ENCODE data around the gene CACNA1C.
A peak's percentile ranks its signal among the peaks of the same experiment; 100 is the strongest.
"Not testable (repeated sequence)": the region's sequence is repeated elsewhere in the genome, so short reads cannot be mapped to it uniquely, and the experiment has no call there.

Gene CACNA1C

GRCh38 chr12:2110127-2110526, 57.3 kb downstream of the CACNA1C start:
- DNase-seq (ENCODE audit: low spot score): no peak
- FAIRE-seq: no peak

- no peak for DNase-seq (ENCODE audit: low spot score)
- no peak for FAIRE-seq
Observed at GRCh38 chr12:2110849-2111566, 58.2 kb downstream of the CACNA1C start.

GRCh38 chr12:2111826-2112225, 59.0 kb downstream of the CACNA1C start:
- FAIRE-seq: no peak

GRCh38 chr12:2112401-2112800, 59.6 kb downstream of the CACNA1C start:
- FAIRE-seq: no peak

More at GRCh38 chr12:2111826-2112225, 59.0 kb downstream of the CACNA1C start:
- no peak for DNase-seq (ENCODE audit: low spot score)

GRCh38 chr12:2113119-2113912, 60.5 kb downstream of the CACNA1C start:
- no peak for DNase-seq (ENCODE audit: low spot score)
- FAIRE-seq: no peak

More at GRCh38 chr12:2112401-2112800, 59.6 kb downstream of the CACNA1C start:
- DNase-seq (ENCODE audit: low spot score): no peak

- DNase-seq (ENCODE audit: low spot score): no peak
- FAIRE-seq: no peak
Observed at GRCh38 chr12:2114071-2114470, 61.3 kb downstream of the CACNA1C start.

- DNase-seq (ENCODE audit: low spot score) (no peak), FAIRE-seq (no peak)
Observed at GRCh38 chr12:2115101-2115845, 62.5 kb downstream of the CACNA1C start.

- FAIRE-seq: peak; percentile 40
- no peak for DNase-seq (ENCODE audit: low spot score)
Observed at GRCh38 chr12:2117541-2117940, 64.8 kb downstream of the CACNA1C start.

GRCh38 chr12:2118061-2118460, 65.3 kb downstream of the CACNA1C start:
- DNase-seq (ENCODE audit: low spot score): no peak
- FAIRE-seq: no peak

GRCh38 chr12:2118481-2119255, 65.9 kb downstream of the CACNA1C start:
- DNase-seq (ENCODE audit: low spot score): no peak
- FAIRE-seq: no peak

- FAIRE-seq: no peak
- no peak for DNase-seq (ENCODE audit: low spot score)
Observed at GRCh38 chr12:2119266-2119665, 66.5 kb downstream of the CACNA1C start.

GRCh38 chr12:2120982-2121758, 68.4 kb downstream of the CACNA1C start:
- no peak for DNase-seq (ENCODE audit: low spot score)
- FAIRE-seq: no peak

GRCh38 chr12:2124466-2125023, 71.8 kb downstream of the CACNA1C start:
- no peak for DNase-seq (ENCODE audit: low spot score)
- FAIRE-seq: no peak

- no peak for DNase-seq (ENCODE audit: low spot score)
- FAIRE-seq: no peak
Observed at GRCh38 chr12:2125651-2126522, 73.1 kb downstream of the CACNA1C start.

- peak; percentile 30 for FAIRE-seq
Observed at GRCh38 chr12:2126676-2127406, 74.1 kb downstream of the CACNA1C start.

GRCh38 chr12:2129076-2129475, 76.3 kb downstream of the CACNA1C start:
- FAIRE-seq (no peak), DNase-seq (ENCODE audit: low spot score) (no peak)

More at GRCh38 chr12:2126676-2127406, 74.1 kb downstream of the CACNA1C start:
- no peak for DNase-seq (ENCODE audit: low spot score)

- DNase-seq (ENCODE audit: low spot score); FAIRE-seq: not testable (repeated sequence)
Observed at GRCh38 chr12:2135661-2136418, 83.1 kb downstream of the CACNA1C start.

GRCh38 chr12:2136901-2137300, 84.1 kb downstream of the CACNA1C start:
- DNase-seq (ENCODE audit: low spot score): no peak
- FAIRE-seq: no peak
